ENCODE results near the gene AADACL4. TPM values are rescaled to one million over a fixed set of nuclear protein-coding genes. Genes with fewer than 3 reads are reported as not detected.
A peak's percentile ranks its signal among the peaks of the same experiment; 100 is the strongest.

AADACL4 gene
- total RNA-seq, 1 experiment from 2014 or later, result not detected

DNA sequence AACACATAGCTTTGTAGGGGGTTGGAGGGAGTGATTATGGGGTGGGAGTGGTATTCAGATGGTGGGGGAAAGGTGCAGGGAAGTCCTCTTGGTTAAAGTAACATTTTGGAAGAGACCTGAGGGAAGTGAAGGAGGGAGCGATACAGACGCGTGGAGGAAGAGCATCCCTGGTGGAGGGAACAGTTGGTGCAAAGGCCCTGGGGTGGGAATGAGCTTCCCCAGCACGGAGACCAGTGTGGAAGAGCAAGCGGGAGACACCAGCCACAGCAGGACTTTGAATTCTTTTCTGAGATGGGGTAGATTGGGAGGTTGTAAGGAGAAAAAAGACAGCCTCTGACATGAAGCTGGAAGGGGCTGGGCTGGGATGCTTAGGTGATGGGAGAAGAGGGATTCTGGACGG is 49.4 kb upstream of the AADACL4 start:
- no peak overlapping the region for H4K8ac ChIP-seq (replicated peaks; ENCODE audit: insufficient read length, low read depth, low read length)
- no peak overlapping the region for H3K27ac ChIP-seq (ENCODE audit: insufficient read length, low read depth, low read length)

More for the DNA sequence above, 49.4 kb upstream of the AADACL4 start:
- no peak overlapping the region for H3K14ac ChIP-seq (ENCODE audit: insufficient read depth, low read length)
- H3K79me2 ChIP-seq (ENCODE audit: insufficient read depth, low read length), result no peaks in the 10 kb centered on the region
- no peak overlapping the region for H3K4ac ChIP-seq (ENCODE audit: low read depth, low read length)
- no peak overlapping the region for H2BK5ac ChIP-seq (ENCODE audit: insufficient read length, low read length)
- H4K5ac ChIP-seq (ENCODE audit: insufficient read length, low read depth, low read length), result no peak overlapping the region
- H3T11ph ChIP-seq (ENCODE audit: low read length), result no peak overlapping the region
- no peak for DNase-seq
- H3K36me3 Mint-ChIP-seq (ENCODE audit: insufficient read depth in 1 of 3, low read depth in 3 of 3), result peaks cover 0 to 16% (median 9%) of the 10 kb centered on the region in 3 experiments; a peak in 4 of 7 replicates
- H3K4me1 Mint-ChIP-seq, result peaks cover 41 to 42% of the 10 kb centered on the region in 2 experiments
- H4K91ac ChIP-seq (ENCODE audit: insufficient read length, low read depth, low read length), result no peak overlapping the region
- H3K23ac ChIP-seq (ENCODE audit: insufficient read length, low read depth, low read length), result no peak overlapping the region
- H3K27ac Mint-ChIP-seq, result peak overlapping the region; percentile 62 to 92 (median 91); a peak in 6 of 7 replicates
- H2BK12ac ChIP-seq (ENCODE audit: insufficient read length, low read depth, low read length), result no peak overlapping the region
- TF ChIP-seq, protein P1, sequence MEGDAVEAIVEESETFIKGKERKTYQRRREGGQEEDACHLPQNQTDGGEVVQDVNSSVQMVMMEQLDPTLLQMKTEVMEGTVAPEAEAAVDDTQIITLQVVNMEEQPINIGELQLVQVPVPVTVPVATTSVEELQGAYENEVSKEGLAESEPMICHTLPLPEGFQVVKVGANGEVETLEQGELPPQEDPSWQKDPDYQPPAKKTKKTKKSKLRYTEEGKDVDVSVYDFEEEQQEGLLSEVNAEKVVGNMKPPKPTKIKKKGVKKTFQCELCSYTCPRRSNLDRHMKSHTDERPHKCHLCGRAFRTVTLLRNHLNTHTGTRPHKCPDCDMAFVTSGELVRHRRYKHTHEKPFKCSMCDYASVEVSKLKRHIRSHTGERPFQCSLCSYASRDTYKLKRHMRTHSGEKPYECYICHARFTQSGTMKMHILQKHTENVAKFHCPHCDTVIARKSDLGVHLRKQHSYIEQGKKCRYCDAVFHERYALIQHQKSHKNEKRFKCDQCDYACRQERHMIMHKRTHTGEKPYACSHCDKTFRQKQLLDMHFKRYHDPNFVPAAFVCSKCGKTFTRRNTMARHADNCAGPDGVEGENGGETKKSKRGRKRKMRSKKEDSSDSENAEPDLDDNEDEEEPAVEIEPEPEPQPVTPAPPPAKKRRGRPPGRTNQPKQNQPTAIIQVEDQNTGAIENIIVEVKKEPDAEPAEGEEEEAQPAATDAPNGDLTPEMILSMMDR (conservative IDR thresholded peaks at IDR 0.05), result no peak
- H4K20me1 ChIP-seq (ENCODE audit: control insufficient read depth, insufficient read depth, insufficient read length), result no peaks in the 10 kb centered on the region
- H2AFZ ChIP-seq (ENCODE audit: low read length), result no peak overlapping the region
- no peaks in the 10 kb centered on the region; the same call in 1 of the 2 replicates for H3K27me3 ChIP-seq (ENCODE audit: insufficient read depth, low read length)
- no peak overlapping the region for H3K56ac ChIP-seq (ENCODE audit: insufficient read length, low read depth, low read length)
- H3K18ac ChIP-seq (ENCODE audit: insufficient read length, low read depth, low read length), result no peak overlapping the region
- peaks cover 6% of the 10 kb centered on the region; the same call in 1 of the 2 replicates for H3K4me1 ChIP-seq (ENCODE audit: insufficient read depth, low read length)
- H2BK20ac ChIP-seq (ENCODE audit: low read depth, low read length, poor library complexity, severe bottlenecking), result no peak overlapping the region
- no peaks in the 10 kb centered on the region for H3K79me1 ChIP-seq (ENCODE audit: insufficient read depth, low read depth, low read length, poor library complexity, severe bottlenecking)
- no peaks in the 10 kb centered on the region for H3K9me3 ChIP-seq (ENCODE audit: control insufficient read depth, low read depth, low read length)
- no peak overlapping the region for H2BK15ac ChIP-seq (ENCODE audit: low read depth, low read length)
- H3K9ac ChIP-seq (ENCODE audit: extremely low read depth, insufficient read length, low read length), result no peak overlapping the region
- H3K4me2 ChIP-seq (ENCODE audit: insufficient read depth, insufficient read length, low read length), result peak overlapping the region; percentile 78
- no peak overlapping the region for H2BK120ac ChIP-seq (ENCODE audit: low read depth, low read length, poor library complexity, severe bottlenecking)
- H3K23me2 ChIP-seq (ENCODE audit: insufficient read length, low read depth, low read length, poor library complexity, severe bottlenecking), result peaks cover 13% of the 10 kb centered on the region
- H3K9me3 Mint-ChIP-seq, result no peaks in the 10 kb centered on the region; a peak in 1 of 5 replicates
- no peak overlapping the region for H2AK5ac ChIP-seq (ENCODE audit: insufficient read length, low read length)
- H3K4me3 Mint-ChIP-seq, result peak overlapping the region; percentile 70 to 89
- no CpG with 5 or more reads among the region's 6 CpGs for WGBS (ENCODE audit: extremely low coverage, insufficient read length, low lambda C conversion rate)
- H3K27me3 Mint-ChIP-seq (ENCODE audit: low read depth), result peaks cover 26% of the 10 kb centered on the region

Data from H9 (cell line).